Stimulated activated CD8-positive, alpha-beta memory T cell treated with anti-CD3 and anti-CD28 coated beads, Interleukin-7, amount 100 ng/mL, for 4 hours (primary cell): ENCODE measurements around the gene FGF23.

Source experiments
- DNase-seq, 2 donors: peaks; one replicate each; pipeline ENCODE4 v3.0.0-alpha.2; 2020; ENCODE audit warnings: low read depth in 2 of 2

FGF23 gene

GRCh38 chr12:4383304-4383865 is 3.9 kb upstream of the FGF23 start:
- DNase-seq = no peak

GRCh38 chr12:4380332-4380731 is 820 bp upstream of the FGF23 start:
- no peak for DNase-seq

- DNase-seq = no peak
Measured at GRCh38 chr12:4378772-4379171, 740 bp downstream of the FGF23 start.

GRCh38 chr12:4375449-4375848 is 4.1 kb downstream of the FGF23 start:
- no peak for DNase-seq

- no peak for DNase-seq
Measured at GRCh38 chr12:4372653-4373052, 6.9 kb downstream of the FGF23 start.

- no peak for DNase-seq
Measured at GRCh38 chr12:4370265-4370664, 9.2 kb downstream of the FGF23 start.

GRCh38 chr12:4369548-4369947 is 10.0 kb downstream of the FGF23 start:
- no peak for DNase-seq

GRCh38 chr12:4366090-4366489 is 13.4 kb downstream of the FGF23 start:
- DNase-seq = no peak

- DNase-seq = no peak
Measured at GRCh38 chr12:4356041-4356327, 23.5 kb downstream of the FGF23 start.

- no peak for DNase-seq
Measured at GRCh38 chr12:4355156-4356040, 24.1 kb downstream of the FGF23 start.

- peak; percentile 25 to 30 for DNase-seq
Measured at GRCh38 chr12:4353785-4354208, 25.7 kb downstream of the FGF23 start.

GRCh38 chr12:4346931-4347330 is 32.6 kb downstream of the FGF23 start:
- no peak for DNase-seq

- no peak for DNase-seq
Measured at GRCh38 chr12:4331842-4332241, 47.7 kb downstream of the FGF23 start.

- DNase-seq = no peak
Measured at GRCh38 chr12:4331221-4331620, 48.3 kb downstream of the FGF23 start.

- no peak for DNase-seq
Measured at GRCh38 chr12:4330203-4330602, 49.3 kb downstream of the FGF23 start.

GRCh38 chr12:4327293-4327692 is 52.2 kb downstream of the FGF23 start:
- DNase-seq = no peak

- DNase-seq = no peak
Measured at GRCh38 chr12:4325966-4326365, 53.5 kb downstream of the FGF23 start.

GRCh38 chr12:4324366-4324765 is 55.1 kb downstream of the FGF23 start:
- no peak for DNase-seq

- no peak for DNase-seq
Measured at GRCh38 chr12:4323396-4323795, 56.1 kb downstream of the FGF23 start.

GRCh38 chr12:4322726-4323125 is 56.8 kb downstream of the FGF23 start:
- no peak for DNase-seq

GRCh38 chr12:4320853-4321701 is 58.4 kb downstream of the FGF23 start, which contains the start of gene TIGAR:
TSS of gene TIGAR (plus strand) at chr12:4321213. CDS start at chr12:4321272, 59 bp downstream.
- DNase-seq = peak; percentile 73 to 92

- no peak for DNase-seq
Measured at GRCh38 chr12:4320497-4320852, 59.0 kb downstream of the FGF23 start.
